ENCODE measurements around the gene EPHA1.

GRCh38 chr7:143455942-143456341 is 47.3 kb upstream of the EPHA1 start:
- TF ChIP-seq CTCF (IDR thresholded peaks at IDR 0.05) (no peak), POLR2A (IDR thresholded peaks at IDR 0.05) (no peak)

Measured in body of pancreas (tissue), 4 donors.